IMR-90 (cell line): ENCODE results near the gene RIMS4. TPM values are rescaled to one million over a fixed set of nuclear protein-coding genes. Genes with fewer than 3 reads are reported as not detected.

ENCODE experiments used
- ATAC-seq: fragments of 200-7000 bp; cut with Tn5 transposase; 2 replicates; pipeline ENCODE4 v1.9.1; 2020; ENCODE audit warnings: low read depth, mild to moderate bottlenecking, moderate library complexity
- BruUV-seq: library from RNA; stranded (reverse); fragments of 400-500 nt; replicated peaks from 2 replicates; lab custom pipeline; 2021; lab: Mats Ljungman, UMichigan
- CTCF ChIA-PET: fragments of 300-600 bp; formaldehyde crosslinking; extraction: SDS; loops from one replicate; lab custom pipeline; 2021; ENCODE audit warnings: antibody characterized with exemption; lab: Yijun Ruan, JAX
- POLR2A ChIA-PET: fragments of 300-600 bp; sonication (Branson Sonifier 250); formaldehyde crosslinking; loops from one replicate; lab custom pipeline; 2022; ENCODE audit warnings: antibody characterized with exemption; ENCODE audit not compliant: unreplicated experiment; lab: Charles Lee
- DNase-seq: peaks from one replicate; pipeline ENCODE4 v3.0.0; 2013
- H2AFZ ChIP-seq: replicated peaks from 2 replicates; pipeline ENCODE3; 2013; ENCODE audit warnings: low read length, mild to moderate bottlenecking; ENCODE audit not compliant: poor library complexity
- H2AK5ac ChIP-seq: 2 replicates; pipeline ENCODE4 v1.6.1; 2013; ENCODE audit warnings: low read depth, low read length, inconsistent platforms
- H2AK9ac ChIP-seq: replicated peaks from 2 replicates; pipeline ENCODE3; 2013; ENCODE audit warnings: mild to moderate bottlenecking, low read depth, low read length, moderate library complexity; ENCODE audit not compliant: poor library complexity
- H2BK120ac ChIP-seq: 2 replicates; pipeline ENCODE4 v1.6.1; 2013; ENCODE audit warnings: low read depth, low read length, inconsistent platforms
- H2BK15ac ChIP-seq: 3 replicates; pipeline ENCODE4 v1.6.1; 2013; ENCODE audit warnings: low read depth, low read length, inconsistent platforms
- H2BK20ac ChIP-seq: 2 replicates; pipeline ENCODE4 v1.6.1; 2013; ENCODE audit warnings: low read depth, mild to moderate bottlenecking, inconsistent platforms, low read length, moderate library complexity
- H2BK5ac ChIP-seq: 2 replicates; pipeline ENCODE4 v1.6.1; 2013; ENCODE audit warnings: mild to moderate bottlenecking, low read depth, low read length, inconsistent platforms; ENCODE audit not compliant: poor library complexity, severe bottlenecking
- H3K14ac ChIP-seq: replicated peaks from 2 replicates; pipeline ENCODE4 v1.6.1; 2013; ENCODE audit warnings: low read depth, low read length, inconsistent platforms
- H3K18ac ChIP-seq: 2 replicates; pipeline ENCODE4 v1.6.1; 2013; ENCODE audit warnings: low read depth, low read length, control low read depth
- H3K23ac ChIP-seq: 2 replicates; pipeline ENCODE4 v1.6.1; 2013; ENCODE audit warnings: low read depth, low read length, inconsistent platforms
- H3K27ac ChIP-seq: 2 replicates; pipeline ENCODE4 v1.5.1; 2013; ENCODE audit warnings: mild to moderate bottlenecking, control low read depth, low read length; ENCODE audit not compliant: insufficient read depth
- H3K27me3 ChIP-seq: 2 replicates; pipeline ENCODE4 v1.6.1; 2013; ENCODE audit warnings: low read length; ENCODE audit not compliant: control insufficient read depth, insufficient read depth
- H3K36me3 ChIP-seq: 2 replicates; pipeline ENCODE4 v1.6.1; 2013; ENCODE audit warnings: low read length, mixed read lengths; ENCODE audit not compliant: control insufficient read depth, insufficient read depth
- H3K4ac ChIP-seq: 2 replicates; pipeline ENCODE4 v1.6.1; 2013; ENCODE audit warnings: low read depth, low read length, inconsistent platforms
- H3K4me1 ChIP-seq: 2 replicates; pipeline ENCODE4 v1.6.1; 2013; ENCODE audit warnings: low read length, mixed read lengths; ENCODE audit not compliant: control insufficient read depth, insufficient read depth
- H3K4me2 ChIP-seq: 2 replicates; pipeline ENCODE4 v1.6.1; 2013; ENCODE audit warnings: low read depth, mild to moderate bottlenecking, control low read depth, low read length, moderate library complexity
- H3K4me3 ChIP-seq: 2 replicates; pipeline ENCODE4 v1.5.1; 2013; ENCODE audit warnings: low read depth, mild to moderate bottlenecking, control low read depth, low read length, moderate library complexity; ENCODE audit not compliant: insufficient read depth
- H3K56ac ChIP-seq: 2 replicates; pipeline ENCODE4 v1.6.1; 2013; ENCODE audit warnings: low read length, inconsistent platforms; ENCODE audit not compliant: insufficient read depth; ENCODE audit errors: extremely low read depth
- H3K79me1 ChIP-seq, 2 experiments: 2 replicates each; pipeline ENCODE4 v1.6.1; 2013; ENCODE audit warnings: low read length in 2 of 2, inconsistent platforms in 1 of 2, low read depth in 1 of 2
- H3K9ac ChIP-seq: 2 replicates; pipeline ENCODE4 v1.6.1; 2013; ENCODE audit warnings: low read depth, low read length, control low read depth
- H3K9me1 ChIP-seq: 2 replicates; pipeline ENCODE4 v1.6.1; 2013; ENCODE audit warnings: low read length, inconsistent platforms; ENCODE audit not compliant: insufficient read depth
- H3K9me3 ChIP-seq: 2 replicates; pipeline ENCODE4 v1.6.1; 2013; ENCODE audit warnings: low read length; ENCODE audit not compliant: control insufficient read depth, insufficient read depth
- H4K20me1 ChIP-seq: 2 replicates; pipeline ENCODE4 v1.6.1; 2013; ENCODE audit warnings: low read length, inconsistent platforms; ENCODE audit not compliant: insufficient read depth
- H4K5ac ChIP-seq: 2 replicates; pipeline ENCODE4 v1.6.1; 2013; ENCODE audit warnings: mild to moderate bottlenecking, low read depth, low read length, control low read depth
- H4K8ac ChIP-seq, 2 experiments: 2 replicates each; pipeline ENCODE4 v1.6.1; 2013; ENCODE audit warnings: low read depth in 2 of 2, low read length in 2 of 2, control low read depth in 1 of 2, inconsistent platforms in 1 of 2
- H4K91ac ChIP-seq: 2 replicates; pipeline ENCODE4 v1.6.1; 2013; ENCODE audit warnings: low read depth, low read length, inconsistent platforms; ENCODE audit not compliant: insufficient read depth
- MXI1 ChIP-seq: IDR thresholded peaks from 2 replicates; pipeline ENCODE4 v1.6.1; 2012; ENCODE audit warnings: low read depth, mild to moderate bottlenecking, low read length, moderate library complexity, borderline replicate concordance
- WGBS, 2 experiments: methylation state at CpG; one replicate each; pipeline versions ENCODE4 v1.1.5 to v1.1.7; 2013; ENCODE audit warnings: missing lambda C conversion rate in 2 of 2; ENCODE audit not compliant: insufficient read length in 1 of 2; ENCODE audit errors: extremely low coverage in 2 of 2; 5-methylcytosine and 5-hydroxymethylcytosine counted together
- dilution Hi-C: fragments of 300-500 bp; cut with HindIII; formaldehyde crosslinking; loops from one replicate; pipeline ENCODE4 v1.14.3; 2018; ENCODE audit warnings: low sequenced_read_pairs; ENCODE audit not compliant: unreplicated experiment
- in situ Hi-C: fragments of 300-500 bp; cut with MboI; formaldehyde crosslinking; loops from 3 replicates; pipeline ENCODE4 v1.14.3; 2019; ENCODE audit warnings: low sequenced_read_pairs, inconsistent platforms, mixed read lengths
- intact Hi-C: fragments of 100-400 bp; cut with micrococcal nuclease; formaldehyde crosslinking; loops from 2 replicates; pipeline ENCODE4 v1.10.0; 2022
- polyA plus RNA-seq, 3 experiments: library from polyadenylated mRNA; depleted of rRNA; stranded (reverse); fragments of >200 nt; gene quantifications; 2 replicates each; pipeline ENCODE4 v1.2.3, GENCODE V29; 2012; ENCODE audit warnings: low replicate concordance in 1 of 3
- total RNA-seq: library from RNA; depleted of rRNA; stranded (reverse); fragments of >200 nt; gene quantifications from 2 replicates; pipeline ENCODE4 v1.2.3, GENCODE V29; 2012

Gene RIMS4
- total and polyA plus RNA-seq, 2 of the 4 experiments (the other 2 are of a cell fraction) = not detected

GRCh38 chr20:44709380-44709779 is 101.0 kb downstream of the RIMS4 start:
- H4K5ac ChIP-seq = no peak overlapping the region
- no peak overlapping the region for H2BK20ac ChIP-seq
- ATAC-seq (no peak), DNase-seq (no peak)
- no peak for TF ChIP-seq MXI1
- H3K79me1 ChIP-seq = no peaks in the 10 kb centered on the region
- peaks cover 4% of the 10 kb centered on the region; the same call in 1 of the 2 replicates for H3K9me1 ChIP-seq
- in situ Hi-C loops (no loop called here), dilution Hi-C loops (no loop called here), intact Hi-C loops (no loop called here)
- no peak overlapping the region for H3K18ac ChIP-seq
- H4K8ac ChIP-seq = no peak overlapping the region
- no peak overlapping the region for H3K9ac ChIP-seq
- ChIA-PET CTCF (no interaction called here), POLR2A (no interaction called here)
- no peak overlapping the region for H2BK15ac ChIP-seq
- no peak overlapping the region for H3K27ac ChIP-seq
- no peak overlapping the region for H3K4ac ChIP-seq
- H3K36me3 ChIP-seq = no peaks in the 10 kb centered on the region
- no peak overlapping the region for H2AFZ ChIP-seq
- H3K27me3 ChIP-seq = peaks cover 20% of the 10 kb centered on the region
- no peaks in the 10 kb centered on the region; the same call in 1 of the 2 replicates for H4K20me1 ChIP-seq
- no peak overlapping the region for H3K4me3 ChIP-seq
- H2AK9ac ChIP-seq = no peak overlapping the region
- H2AK5ac ChIP-seq = 0 out of 2 replicates have a peak overlapping the region, but pooled peaks have one; percentile 9
- H3K56ac ChIP-seq = no peak overlapping the region
- H2BK120ac ChIP-seq = no peak overlapping the region
- H3K4me1 ChIP-seq = peaks cover 23% of the 10 kb centered on the region
- H4K91ac ChIP-seq = no peak overlapping the region
- WGBS, 2 experiments = 100% methylated on average over 2 of the region's 11 CpGs; no CpG with 5 or more reads in 1 of the 2 experiments
- no peak overlapping the region for H3K14ac ChIP-seq
- no peak overlapping the region for H3K4me2 ChIP-seq
- H2BK5ac ChIP-seq = no peak overlapping the region
- BruUV-seq = no TSS peak
- no peak overlapping the region for H3K23ac ChIP-seq
- no peaks in the 10 kb centered on the region for H3K9me3 ChIP-seq
